ENCODE data around the gene RSU1. TPM values are rescaled to one million over a fixed set of nuclear protein-coding genes. Genes with fewer than 3 reads are reported as not detected.

RSU1 gene
- total RNA-seq, 1 donor from 2014 or later: 33.7 TPM

GRCh38 chr10:16742165-16742960 is 74.9 kb downstream of the RSU1 start:
- H3K27me3 Mint-ChIP-seq (ENCODE audit: low read depth): no peaks in the 10 kb centered on the region
- no peak for DNase-seq (ENCODE audit: low read depth, low spot score)

DNA sequence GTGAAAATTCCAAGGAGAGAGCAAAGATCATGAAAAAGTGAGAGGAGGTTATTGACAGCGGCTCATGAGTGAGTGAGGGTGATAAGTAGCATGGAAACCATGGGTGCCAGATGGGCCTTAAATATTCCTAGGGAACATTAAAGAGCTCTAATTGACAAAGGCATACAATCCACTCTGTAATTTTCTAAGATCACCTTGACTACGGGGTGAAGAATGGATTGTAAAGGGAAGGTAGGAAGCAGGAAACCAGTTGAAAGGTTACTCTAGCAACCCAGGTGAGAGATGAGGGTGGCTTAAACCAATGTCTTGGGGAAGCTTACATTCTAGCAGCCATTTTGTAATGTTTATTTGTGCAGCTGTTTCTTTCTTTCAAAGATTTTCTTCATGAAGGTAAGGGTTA is 75.7 kb downstream of the RSU1 start:
- H3K27ac Mint-ChIP-seq (ENCODE audit: unreplicated experiment): no peak overlapping the region
- H3K27me3 Mint-ChIP-seq (ENCODE audit: low read depth): no peaks in the 10 kb centered on the region
- H3K36me3 Mint-ChIP-seq (ENCODE audit: low read depth): peaks cover 17% of the 10 kb centered on the region
- no peaks in the 10 kb centered on the region for H3K4me1 Mint-ChIP-seq
- peaks cover 6% of the 10 kb centered on the region for H3K9me3 Mint-ChIP-seq
- H3K4me3 Mint-ChIP-seq: no peak overlapping the region
- DNase-seq (ENCODE audit: low read depth, low spot score): no peak
- no peak for TF ChIP-seq CTCF (conservative IDR thresholded peaks at IDR 0.05)

More at GRCh38 chr10:16742165-16742960, 74.9 kb downstream of the RSU1 start:
- Mint-ChIP-seq H3K4me3 (no peak overlapping the region), H3K36me3 (ENCODE audit: low read depth) (peaks cover 15% of the 10 kb centered on the region), H3K27ac (ENCODE audit: unreplicated experiment) (no peak overlapping the region), H3K9me3 (peaks cover 2% of the 10 kb centered on the region), H3K4me1 (no peaks in the 10 kb centered on the region)
- no peak for TF ChIP-seq CTCF (conservative IDR thresholded peaks at IDR 0.05)

DNA sequence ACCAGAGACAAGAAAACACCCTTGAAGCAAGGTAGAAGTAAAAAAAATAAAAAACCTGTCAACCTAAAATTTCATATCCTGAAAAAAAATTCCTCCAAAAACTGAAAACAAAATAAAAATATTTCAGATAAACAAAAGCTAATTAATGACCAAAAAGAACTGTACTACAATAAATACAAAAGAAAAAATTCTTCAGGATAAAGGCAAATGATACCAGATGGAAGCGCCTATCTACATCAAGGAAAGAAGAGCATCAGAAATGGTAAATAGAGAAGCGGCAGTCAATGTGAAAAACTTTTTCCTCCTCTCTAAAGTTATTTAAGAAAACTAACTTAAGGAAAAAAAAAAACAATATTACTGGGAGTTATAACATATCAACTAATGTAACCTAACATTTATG is 79.8 kb downstream of the RSU1 start:
- TF ChIP-seq CTCF (conservative IDR thresholded peaks at IDR 0.05): no peak
- no peak for DNase-seq (ENCODE audit: low read depth, low spot score)
- no peaks in the 10 kb centered on the region for H3K4me1 Mint-ChIP-seq
- H3K27ac Mint-ChIP-seq (ENCODE audit: unreplicated experiment): no peak overlapping the region
- H3K36me3 Mint-ChIP-seq (ENCODE audit: low read depth): peaks cover 23% of the 10 kb centered on the region
- H3K4me3 Mint-ChIP-seq: no peak overlapping the region
- no peaks in the 10 kb centered on the region for H3K27me3 Mint-ChIP-seq (ENCODE audit: low read depth)
- H3K9me3 Mint-ChIP-seq: peaks cover 6% of the 10 kb centered on the region

- no peak overlapping the region for H3K27ac Mint-ChIP-seq (ENCODE audit: unreplicated experiment)
- H3K4me3 Mint-ChIP-seq: no peak overlapping the region
- peaks cover 6% of the 10 kb centered on the region for H3K9me3 Mint-ChIP-seq
- H3K4me1 Mint-ChIP-seq: no peaks in the 10 kb centered on the region
- peaks cover 25% of the 10 kb centered on the region for H3K36me3 Mint-ChIP-seq (ENCODE audit: low read depth)
- no peak for DNase-seq (ENCODE audit: low read depth, low spot score)
- H3K27me3 Mint-ChIP-seq (ENCODE audit: low read depth): no peaks in the 10 kb centered on the region
- TF ChIP-seq CTCF (conservative IDR thresholded peaks at IDR 0.05): no peak
Observed at GRCh38 chr10:16735671-16736070, 81.6 kb downstream of the RSU1 start.

DNA sequence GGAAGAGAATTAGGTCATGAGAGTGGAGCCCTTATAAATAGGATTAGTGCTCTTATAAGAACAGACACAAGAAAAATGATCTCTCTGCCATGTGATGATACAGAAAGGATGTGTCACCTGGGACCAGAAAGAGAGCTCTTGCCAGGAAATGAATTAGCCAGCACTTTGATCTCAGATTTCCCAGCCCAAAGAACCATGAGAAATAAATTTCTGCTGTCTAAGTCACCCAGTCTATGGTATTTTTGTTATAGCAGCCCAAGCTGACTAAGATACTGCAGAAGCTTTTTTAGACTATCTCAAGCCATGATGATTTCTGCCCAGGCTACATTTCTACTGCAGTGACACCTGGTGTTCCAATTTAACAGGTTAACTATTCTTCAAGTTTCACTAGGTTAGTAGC is 84.8 kb downstream of the RSU1 start:
- Mint-ChIP-seq H3K36me3 (ENCODE audit: low read depth) (peaks cover 30% of the 10 kb centered on the region), H3K4me3 (no peak overlapping the region), H3K27me3 (ENCODE audit: low read depth) (no peaks in the 10 kb centered on the region), H3K9me3 (peaks cover 20% of the 10 kb centered on the region), H3K27ac (ENCODE audit: unreplicated experiment) (no peak overlapping the region), H3K4me1 (no peaks in the 10 kb centered on the region)
- TF ChIP-seq CTCF (conservative IDR thresholded peaks at IDR 0.05): no peak
- DNase-seq (ENCODE audit: low read depth, low spot score): no peak
